SIG-M5 treated with dmso at 0.1 percent for 504 hours (cell line): ENCODE data around the gene CPNE9.

ENCODE experiments used
- DNase-seq: peaks from one replicate; lab custom pipeline; 2025; ENCODE audit not compliant: unreplicated experiment; lab: John Stamatoyannopoulos, UW

The CPNE9 gene

GRCh38 chr3:9686703-9687102, 16.9 kb upstream of the CPNE9 start:
- no peak for DNase-seq

GRCh38 chr3:9687514-9687913, 16.1 kb upstream of the CPNE9 start:
- DNase-seq: no peak

GRCh38 chr3:9688961-9689360, 14.7 kb upstream of the CPNE9 start:
- no peak for DNase-seq

- DNase-seq: no peak
Measured at GRCh38 chr3:9689757-9690156, 13.9 kb upstream of the CPNE9 start.

- no peak for DNase-seq
Measured at GRCh38 chr3:9690451-9691450, 12.9 kb upstream of the CPNE9 start.

- DNase-seq: no peak
Measured at GRCh38 chr3:9691636-9692035, 12.0 kb upstream of the CPNE9 start.

GRCh38 chr3:9692416-9692815, 11.2 kb upstream of the CPNE9 start:
- DNase-seq: no peak

- no peak for DNase-seq
Measured at GRCh38 chr3:9695345-9695744, 8.3 kb upstream of the CPNE9 start.

GRCh38 chr3:9695746-9696145, 7.9 kb upstream of the CPNE9 start:
- DNase-seq: no peak

- no peak for DNase-seq
Measured at GRCh38 chr3:9696480-9697220, 7.0 kb upstream of the CPNE9 start.

- DNase-seq: no peak
Measured at GRCh38 chr3:9697892-9698291, 5.7 kb upstream of the CPNE9 start.

GRCh38 chr3:9698293-9698692, 5.3 kb upstream of the CPNE9 start:
- no peak for DNase-seq

GRCh38 chr3:9700536-9700935, 3.1 kb upstream of the CPNE9 start:
- DNase-seq: no peak

GRCh38 chr3:9701006-9701405, 2.6 kb upstream of the CPNE9 start:
- no peak for DNase-seq

GRCh38 chr3:9701711-9702110, 1.9 kb upstream of the CPNE9 start:
- no peak for DNase-seq

GRCh38 chr3:9703240-9703639, 393 bp upstream of the CPNE9 start:
- no peak for DNase-seq

GRCh38 chr3:9704347-9705322, 1.0 kb downstream of the CPNE9 start:
- no peak for DNase-seq

GRCh38 chr3:9710174-9710739, 6.6 kb downstream of the CPNE9 start:
- DNase-seq: no peak

- DNase-seq: no peak
Measured at GRCh38 chr3:9712415-9712814, 8.8 kb downstream of the CPNE9 start.

- no peak for DNase-seq
Measured at GRCh38 chr3:9713142-9713541, 9.5 kb downstream of the CPNE9 start.

- DNase-seq: peak; percentile 43
Measured at GRCh38 chr3:9715136-9715535, 11.5 kb downstream of the CPNE9 start.
